ENCODE data around the gene TMEM132C.
"Not testable (repeated sequence)": the region's sequence is repeated elsewhere in the genome, so short reads cannot be mapped to it uniquely, and the experiment has no call there.

Gene TMEM132C

DNA sequence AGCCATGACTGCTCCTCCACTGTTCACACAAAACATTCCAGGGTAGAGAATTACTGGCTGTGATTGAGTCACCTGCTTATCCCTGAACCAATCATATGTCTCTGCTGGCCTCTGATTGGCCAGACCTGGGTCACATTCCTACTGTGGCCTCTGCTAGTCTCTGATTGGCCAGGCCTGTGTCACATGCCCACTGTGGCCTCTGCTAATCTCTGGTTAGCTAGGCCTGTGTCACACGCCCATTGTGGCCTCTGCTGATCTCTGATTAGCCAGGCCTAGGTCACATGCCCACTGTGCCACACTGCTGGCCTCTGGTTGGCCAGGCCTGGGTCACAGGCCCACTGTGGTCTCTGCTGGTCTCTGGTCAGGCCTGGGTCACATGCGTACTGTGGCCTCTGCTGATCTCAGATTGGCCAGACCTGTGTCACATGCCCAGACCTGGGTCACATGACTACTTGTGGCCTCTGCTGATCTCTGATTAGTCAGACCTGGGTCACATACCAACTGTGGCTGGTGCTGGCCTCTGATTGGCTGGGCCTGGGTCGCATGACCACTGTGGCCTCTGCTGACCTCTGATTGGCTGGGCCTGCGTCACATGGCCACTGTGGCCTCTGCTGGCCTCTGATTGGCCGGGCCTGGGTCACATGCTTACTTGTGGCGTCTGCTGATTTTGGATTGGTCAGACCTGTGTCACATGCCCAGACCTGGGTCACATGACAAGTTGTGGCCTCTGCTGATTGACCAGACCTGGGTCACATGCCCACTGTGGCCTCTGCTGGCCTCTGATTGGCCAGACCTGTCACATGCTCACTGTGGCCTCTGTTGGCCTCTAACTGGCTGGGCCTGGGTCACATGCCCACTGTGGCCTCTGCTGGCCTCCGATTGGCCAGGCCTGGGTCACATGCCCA, 305.2 kb downstream of the TMEM132C start:
- DNase-seq = no peak

DNA sequence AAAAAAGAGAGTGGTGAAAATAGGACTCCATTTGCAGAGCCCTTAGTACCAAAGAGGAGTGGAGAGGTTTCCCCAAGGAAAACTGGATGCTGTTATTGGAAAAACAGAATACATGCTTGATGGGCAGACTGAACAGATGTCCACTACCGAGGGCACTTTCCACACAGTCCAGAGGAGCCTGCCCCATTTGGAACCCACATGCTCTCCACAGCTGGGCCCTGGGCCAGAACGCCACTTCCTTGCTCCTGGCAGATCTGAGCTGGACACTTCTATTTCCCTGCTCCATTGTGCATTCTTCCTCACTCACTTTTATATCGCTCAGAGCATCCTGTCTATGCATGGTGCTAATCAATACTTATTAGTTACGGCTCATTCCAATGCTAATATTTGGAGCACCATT, 306.9 kb downstream of the TMEM132C start:
- no peak for DNase-seq

- DNase-seq = no peak
Measured at GRCh38 chr12:128578045-128578444, 311.1 kb downstream of the TMEM132C start.

DNA sequence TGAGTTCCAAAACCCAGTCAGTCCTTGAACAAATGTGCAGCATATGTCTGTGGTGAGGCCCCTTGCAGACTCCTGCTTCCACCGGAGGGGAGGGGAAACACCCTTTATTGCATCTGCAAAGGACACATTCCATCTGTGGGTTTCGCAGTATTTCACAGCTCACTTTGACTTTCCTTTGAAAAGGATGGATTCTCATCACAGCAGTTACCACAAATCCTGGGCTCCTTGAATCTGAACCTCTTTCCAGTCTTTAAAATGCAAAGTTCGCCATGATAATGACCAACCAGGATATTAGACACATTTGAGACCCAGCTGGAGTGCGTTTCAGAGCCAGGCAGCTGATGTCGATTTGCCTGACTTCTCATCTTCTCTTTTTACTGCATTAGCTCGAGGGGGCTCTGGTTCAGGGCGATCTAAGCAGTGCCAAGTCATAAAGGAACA, 314.4 kb downstream of the TMEM132C start:
- DNase-seq = no peak

- DNase-seq = no peak
Measured at GRCh38 chr12:128583453-128583852, 316.5 kb downstream of the TMEM132C start.

GRCh38 chr12:128586451-128587029, 319.6 kb downstream of the TMEM132C start:
- DNase-seq = no peak

DNA sequence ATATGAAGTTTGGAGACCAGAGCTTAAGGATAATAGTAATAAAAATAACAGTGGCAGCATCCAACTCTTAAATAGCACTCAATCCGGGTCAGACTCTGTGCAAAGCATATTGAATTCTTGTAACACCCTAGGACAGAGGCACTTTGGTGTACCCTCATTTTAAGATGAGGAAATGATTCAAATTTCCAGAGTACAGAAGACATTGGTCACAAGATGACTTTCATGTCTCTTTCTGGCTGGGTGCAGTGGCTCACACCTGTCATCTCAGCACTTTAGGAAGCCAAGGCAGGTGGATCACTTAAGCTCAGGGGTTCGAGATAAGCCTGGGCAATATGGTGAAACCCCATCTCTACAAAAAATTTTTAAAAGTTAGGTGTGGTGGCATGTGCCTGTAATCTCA, 320.9 kb downstream of the TMEM132C start:
- no peak for DNase-seq

DNA sequence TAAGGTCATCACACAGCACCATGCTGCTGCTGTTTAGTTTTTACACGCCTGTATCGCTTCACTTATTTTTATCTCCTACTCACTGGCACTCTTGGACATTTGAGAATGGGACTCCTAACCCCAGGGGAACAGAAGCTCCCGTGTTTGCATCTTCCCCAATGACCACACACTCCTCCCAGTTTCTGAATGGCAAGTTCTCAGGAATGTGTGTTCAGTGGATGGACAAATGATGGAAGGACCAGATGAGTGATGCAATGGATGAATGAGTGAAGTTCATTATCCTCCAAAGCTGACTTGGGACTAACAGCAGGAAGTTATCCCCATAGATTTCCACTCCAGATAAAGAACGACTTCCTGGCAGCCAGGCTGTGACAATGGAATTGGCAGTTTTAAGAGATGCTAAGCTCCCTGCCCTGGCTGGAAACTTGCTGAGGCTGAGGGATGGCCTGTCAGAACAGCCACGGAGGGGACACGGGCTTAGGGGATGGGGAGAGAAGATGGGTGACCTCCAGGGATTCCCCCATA, 325.3 kb downstream of the TMEM132C start:
- no peak for DNase-seq

DNA sequence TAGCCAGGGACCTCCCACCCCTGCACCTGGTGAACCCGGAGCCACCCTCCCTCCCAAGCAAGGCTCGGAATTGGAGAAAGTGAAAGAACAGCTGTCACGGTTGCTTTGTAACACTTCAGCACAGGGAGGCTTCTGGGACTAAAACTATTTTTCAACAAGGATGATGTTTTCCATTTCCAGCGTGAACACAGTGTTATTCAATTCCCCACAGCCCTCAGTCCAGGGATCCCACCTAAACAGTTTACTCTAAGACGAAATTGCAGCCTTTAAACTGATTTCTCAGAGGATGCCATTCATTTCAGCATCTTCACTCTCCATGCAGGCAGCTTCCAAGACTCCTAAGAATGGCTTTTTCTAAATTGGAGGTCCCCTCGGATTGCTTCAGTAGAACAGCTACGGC, 327.6 kb downstream of the TMEM132C start:
- no peak for DNase-seq

DNA sequence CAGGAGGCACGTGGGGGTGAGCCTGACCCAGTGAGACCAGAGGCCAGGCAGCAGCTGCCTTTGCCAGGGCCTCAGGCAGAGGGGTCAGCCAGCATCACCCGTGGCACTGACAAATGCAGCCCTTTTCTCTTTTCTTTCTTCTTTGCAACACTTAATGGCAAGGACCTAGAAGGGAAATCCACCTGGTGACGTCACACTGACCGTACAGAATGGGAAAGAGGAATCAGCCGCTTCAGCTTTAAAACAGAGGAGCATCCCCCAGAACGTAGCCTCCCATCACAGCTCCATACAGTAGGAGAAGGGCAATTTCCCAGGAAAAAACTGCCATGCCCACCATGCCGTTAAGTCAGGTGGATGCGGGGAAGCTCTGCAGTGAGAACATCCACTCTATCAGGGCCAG, 328.6 kb downstream of the TMEM132C start:
- no peak for DNase-seq

DNA sequence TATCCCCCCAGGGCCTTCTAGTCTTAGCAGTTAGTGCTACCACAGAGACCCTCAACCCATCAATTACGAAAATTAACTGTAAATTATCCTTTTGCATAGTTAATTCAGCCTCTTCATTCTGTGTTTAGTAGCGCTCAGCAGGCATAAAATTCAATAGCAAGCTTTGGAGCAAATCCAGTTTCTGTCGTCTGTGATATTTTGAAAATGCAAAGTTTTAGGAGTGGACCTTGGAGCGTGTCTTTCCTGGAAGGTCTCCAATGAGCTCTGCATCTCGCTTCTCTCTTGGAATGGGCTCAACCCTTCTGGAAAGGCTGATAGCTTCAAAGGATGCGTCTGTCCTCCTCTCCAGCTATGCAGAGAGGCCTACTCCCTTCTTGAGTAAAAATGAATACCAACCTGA, 333.9 kb downstream of the TMEM132C start:
- no peak for DNase-seq

GRCh38 chr12:128603573-128604115, 336.7 kb downstream of the TMEM132C start:
- no peak for DNase-seq

DNA sequence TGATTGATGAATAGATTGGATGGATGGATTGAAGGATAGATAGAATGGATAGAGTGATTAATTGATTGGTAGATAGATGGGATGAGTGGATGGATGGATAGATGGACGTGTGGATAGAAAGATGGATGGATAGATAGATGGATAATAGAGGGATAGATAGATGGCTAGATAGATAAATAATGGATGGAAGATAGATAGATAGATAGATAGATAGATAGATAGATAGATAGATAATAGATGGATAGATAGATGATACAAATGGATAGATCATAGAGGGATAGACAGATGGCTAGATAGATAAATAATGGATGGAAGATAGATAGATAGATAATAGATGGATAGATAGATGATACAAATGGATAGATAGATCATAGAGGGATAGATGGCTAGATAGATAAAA, 337.2 kb downstream of the TMEM132C start:
- not testable (repeated sequence) for DNase-seq

GRCh38 chr12:128606051-128606450, 339.1 kb downstream of the TMEM132C start:
- no peak for DNase-seq

DNA sequence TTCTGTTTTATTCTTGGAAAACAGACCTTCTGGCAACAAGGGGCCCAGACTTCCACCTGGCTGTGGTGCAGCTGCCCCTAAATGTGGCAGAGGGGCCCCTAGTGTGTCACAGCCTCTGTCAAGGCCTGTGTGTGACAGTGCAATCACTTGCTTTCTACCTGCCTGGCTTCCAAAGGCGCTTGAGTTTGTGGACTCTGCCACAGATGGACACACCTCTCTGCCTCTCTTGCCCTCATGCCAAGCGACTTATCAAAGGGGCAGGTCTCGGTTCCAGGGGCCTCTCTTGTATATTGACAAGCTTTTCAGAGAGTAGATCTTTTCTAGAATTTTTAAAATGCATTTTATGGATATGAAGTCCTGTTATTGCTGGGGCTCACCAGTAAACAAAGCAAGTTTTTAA, 339.6 kb downstream of the TMEM132C start:
- no peak for DNase-seq

DNA sequence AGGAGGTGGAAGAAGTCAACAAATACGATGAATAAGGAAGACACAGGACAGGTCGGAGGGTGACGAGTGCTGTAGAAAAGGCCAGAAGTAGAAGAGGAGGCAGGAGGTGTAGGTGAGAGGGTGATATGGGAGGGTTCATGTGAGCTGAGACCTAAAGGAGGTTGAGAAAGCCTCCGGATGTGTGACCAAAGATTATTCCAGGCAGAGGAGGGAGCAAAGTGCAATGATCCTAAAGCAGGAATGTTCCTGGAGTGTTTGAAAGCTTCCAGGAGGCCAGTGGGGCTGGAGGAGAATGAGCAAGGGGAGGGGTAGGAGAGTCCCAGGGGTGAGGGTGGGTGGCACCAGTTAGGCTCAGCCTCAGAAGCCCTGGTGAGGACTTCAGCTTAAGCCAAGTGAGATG, 340.0 kb downstream of the TMEM132C start:
- DNase-seq = no peak

- DNase-seq = no peak
Measured at GRCh38 chr12:128607641-128608040, 340.7 kb downstream of the TMEM132C start.

DNA sequence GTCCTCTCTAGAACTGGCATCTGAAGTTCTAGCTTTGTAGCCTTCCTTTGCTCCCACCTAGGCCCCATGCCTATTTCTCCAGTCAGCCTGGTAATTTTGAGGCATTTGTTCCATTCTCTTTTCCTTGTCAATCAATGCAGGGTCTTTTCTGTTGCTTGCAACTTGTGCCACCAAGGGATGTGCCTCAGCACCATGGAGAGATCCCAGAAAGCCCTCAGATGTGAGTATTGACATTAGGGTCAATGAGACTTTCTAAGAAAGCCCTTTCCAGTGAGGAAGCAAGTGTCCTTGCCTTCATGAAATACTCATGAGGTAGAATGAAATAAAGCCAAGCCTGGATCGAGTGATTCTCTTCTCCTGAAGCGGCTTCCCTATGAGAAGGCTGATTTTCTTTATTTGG, 342.9 kb downstream of the TMEM132C start:
- no peak for DNase-seq

DNA sequence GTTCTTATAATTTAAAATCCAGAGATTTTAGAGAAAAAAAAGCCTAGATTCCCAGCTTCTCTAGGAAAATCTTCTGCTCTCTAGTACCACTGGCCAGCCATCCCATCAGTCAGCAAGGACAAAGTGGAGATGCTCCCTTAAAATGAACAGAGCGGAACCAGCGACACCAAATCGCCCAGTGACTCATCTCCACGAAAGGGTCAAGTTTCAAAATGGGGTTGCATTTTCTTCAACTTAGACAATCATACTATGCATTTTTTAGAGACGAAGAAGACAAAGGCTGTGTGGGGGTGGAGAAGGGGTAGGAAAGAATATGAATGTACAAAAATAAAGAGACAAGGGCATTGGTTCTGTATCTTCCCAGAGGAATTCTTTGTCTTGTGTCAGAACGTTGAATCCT, 344.8 kb downstream of the TMEM132C start:
- DNase-seq = no peak

- no peak for DNase-seq
Measured at GRCh38 chr12:128612150-128612850, 345.3 kb downstream of the TMEM132C start.

DNA sequence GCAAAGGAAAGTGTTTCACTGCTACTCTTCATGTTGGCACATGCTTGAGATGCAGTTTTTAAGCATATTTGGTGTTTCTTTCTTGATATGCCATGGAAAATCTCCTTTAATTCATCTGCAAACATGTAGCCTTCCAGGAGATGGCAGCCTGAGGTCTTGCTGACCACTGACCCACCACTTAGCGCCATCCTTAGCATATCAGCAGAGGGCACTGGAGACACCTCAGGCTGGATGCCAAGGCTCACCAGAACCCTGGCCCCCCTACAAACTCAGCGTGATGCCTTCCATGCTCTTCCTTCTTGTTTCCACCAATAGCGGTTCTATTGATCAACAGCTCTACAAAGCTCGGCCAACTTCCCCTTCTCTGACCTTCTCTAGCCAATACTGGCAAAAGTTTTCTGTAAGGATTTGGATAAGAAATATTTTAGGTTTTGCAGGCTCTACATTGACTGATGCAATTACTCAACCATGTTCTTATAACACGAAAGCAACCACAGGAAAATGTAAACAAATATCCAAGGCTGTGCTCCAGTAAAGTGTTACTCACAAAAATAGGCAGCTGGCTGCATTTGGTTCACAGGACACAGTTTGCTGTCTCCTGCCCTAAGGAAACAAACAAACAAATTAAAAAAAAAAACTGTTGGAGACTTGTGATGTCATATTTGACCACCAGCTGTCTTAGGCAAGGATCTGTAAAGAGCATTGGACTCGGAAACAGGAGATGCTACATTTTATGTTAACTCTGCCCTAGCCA, 347.0 kb downstream of the TMEM132C start:
- peak in 1 of 2 experiments; percentile 10 for DNase-seq

- no peak for DNase-seq
Measured at GRCh38 chr12:128617304-128617833, 350.4 kb downstream of the TMEM132C start.

Data from cerebellar nuclear complex (tissue), 1 donor.